ENCODE data around the gene LYPLAL1. TPM values are rescaled to one million over a fixed set of nuclear protein-coding genes. Genes with fewer than 3 reads are reported as not detected.

The LYPLAL1 gene
- total and polyA plus RNA-seq, 8 donors, result 14.8 to 37.9 (median 22.2) TPM

GRCh38 chr1:219177940-219178339 lies 4.3 kb downstream of the LYPLAL1 start:
- Histone ChIP-seq H3K27ac (no peak overlapping the region), H3K9me3 (no peaks in the 10 kb centered on the region), H3K4me1 (peaks cover 0 to 42% (median 38%) of the 10 kb centered on the region in 3 donors), H3K4me3 (no peak overlapping the region), H3K36me3 (peaks cover 0 to 11% (median 0%) of the 10 kb centered on the region in 3 donors), H3K27me3 (no peaks in the 10 kb centered on the region)
- no peak for TF ChIP-seq CTCF (IDR thresholded peaks at IDR 0.05)
- DNase-seq (no peak), FAIRE-seq (no peak), ATAC-seq (no peak)
- intact Hi-C loops (cut with DNase I), result no loop called here
- 78 to 88% methylated on average over 1 of the region's 1 CpG for WGBS, 2 donors

- no peak for FAIRE-seq
- intact Hi-C loops (cut with DNase I), result no loop called here
- Histone ChIP-seq H3K4me1 (peaks cover 5 to 43% (median 32%) of the 10 kb centered on the region in 3 donors), H3K4me3 (no peak overlapping the region), H3K27ac (no peak overlapping the region), H3K27me3 (no peaks in the 10 kb centered on the region), H3K9me3 (peaks cover 0 to 3% (median 0%) of the 10 kb centered on the region in 4 donors), H3K36me3 (peaks cover 0 to 11% (median 0%) of the 10 kb centered on the region in 3 donors)
- no peak for TF ChIP-seq CTCF (IDR thresholded peaks at IDR 0.05)
- ATAC-seq, result peak in 1 of 4 donors; percentile 13
- no peak for DNase-seq
Measured at GRCh38 chr1:219179293-219179692, 5.6 kb downstream of the LYPLAL1 start.

- peaks cover 16 to 35% (median 28%) of the 10 kb centered on the region in 3 donors for H3K4me1 ChIP-seq
- FAIRE-seq (no peak), ATAC-seq (no peak), DNase-seq (no peak)
- WGBS, 2 donors, result 76 to 84% methylated on average over 1 of the region's 1 CpG
- H3K36me3 ChIP-seq, result peaks cover 0 to 11% (median 0%) of the 10 kb centered on the region in 3 donors
- intact Hi-C loops (cut with DNase I), result no loop called here
- H3K27me3 ChIP-seq, result no peaks in the 10 kb centered on the region
- no peak for TF ChIP-seq CTCF (IDR thresholded peaks at IDR 0.05)
- no peak overlapping the region for H3K4me3 ChIP-seq
- peaks cover 0 to 3% (median 0%) of the 10 kb centered on the region in 4 donors for H3K9me3 ChIP-seq
- no peak overlapping the region for H3K27ac ChIP-seq
Measured at GRCh38 chr1:219184337-219184736, 10.7 kb downstream of the LYPLAL1 start.

- DNase-seq (no peak), FAIRE-seq (no peak), ATAC-seq (no peak)
- Histone ChIP-seq H3K4me1 (peaks cover 26 to 45% (median 39%) of the 10 kb centered on the region in 3 donors), H3K9me3 (peaks cover 0 to 3% (median 0%) of the 10 kb centered on the region in 4 donors), H3K27ac (no peak overlapping the region), H3K4me3 (no peak overlapping the region), H3K27me3 (no peaks in the 10 kb centered on the region), H3K36me3 (peaks cover 0 to under 1% (median 0%) of the 10 kb centered on the region in 3 donors)
- intact Hi-C loops (cut with DNase I), result no loop called here
- 92 to 96% methylated on average over 3 of the region's 3 CpGs for WGBS, 2 donors
- no peak for TF ChIP-seq CTCF (IDR thresholded peaks at IDR 0.05)
Measured at GRCh38 chr1:219185486-219186117, 11.9 kb downstream of the LYPLAL1 start.

GRCh38 chr1:219188331-219188803 lies 14.7 kb downstream of the LYPLAL1 start:
- no peak for DNase-seq
- intact Hi-C loops (cut with DNase I), result no loop called here
- peak; percentile 84 to 92 (median 89) for ATAC-seq
- FAIRE-seq, result no peak
- Histone ChIP-seq H3K9me3 (peaks cover 0 to 3% (median 0%) of the 10 kb centered on the region in 4 donors), H3K27ac (peak overlapping the region; percentile 41 to 90 (median 72)), H3K36me3 (no peaks in the 10 kb centered on the region), H3K4me1 (peaks cover 23 to 42% (median 39%) of the 10 kb centered on the region in 3 donors), H3K27me3 (no peaks in the 10 kb centered on the region), H3K4me3 (peak overlapping the region in 2 of 4 donors; percentile 13 to 15)
- TF ChIP-seq CTCF (IDR thresholded peaks at IDR 0.05), result no peak
- WGBS, 2 donors, result 14% methylated on average over 3 of the region's 3 CpGs

Data from pancreas (tissue), 10 donors.